22Rv1 (cell line): ENCODE results near the gene MTREX.

Experiments used
- CTCF ChIP-seq: fragments of 450-650 bp; IDR thresholded peaks from 2 replicates; pipeline ENCODE4 v1.5.1; 2017; ENCODE audit warnings: mild to moderate bottlenecking
- ZFX ChIP-seq: fragments of 450-650 bp; IDR thresholded peaks from 2 replicates; pipeline ENCODE4 v1.6.1; 2017; ENCODE audit warnings: antibody characterized with exemption, borderline replicate concordance

- TF ChIP-seq CTCF (no peak), ZFX (no peak)
These were observed 37.5 kb downstream of the MTREX start for GRCh38 chr5:55345327-55345726.
